Endodermal cell (in vitro differentiated cells): ENCODE results near the gene CTBP1. TPM values are rescaled to one million over a fixed set of nuclear protein-coding genes. Genes with fewer than 3 reads are reported as not detected.
A peak's percentile ranks its signal among the peaks of the same experiment; 100 is the strongest.

Experiments used
- DNase-seq: peaks from one replicate; pipeline ENCODE4 v3.0.0-alpha.2; 2017
- H3K27ac ChIP-seq: 2 replicates; pipeline ENCODE4 v1.5.1; 2013; ENCODE audit warnings: mild to moderate bottlenecking, low read depth, low read length, moderate library complexity
- H3K27me3 ChIP-seq: 2 replicates; pipeline ENCODE4 v1.6.1; 2013; ENCODE audit warnings: mild to moderate bottlenecking, low read length, moderate library complexity; ENCODE audit not compliant: insufficient read depth, control insufficient read depth, poor library complexity, severe bottlenecking
- H3K36me3 ChIP-seq: 2 replicates; pipeline ENCODE4 v1.7.0; 2013; ENCODE audit warnings: mild to moderate bottlenecking, low read length, moderate library complexity; ENCODE audit not compliant: control insufficient read depth, insufficient read depth
- H3K4me1 ChIP-seq: one replicate; pipeline ENCODE4 v1.7.0; 2013; ENCODE audit warnings: low read length; ENCODE audit not compliant: control insufficient read depth, insufficient read depth
- H3K4me3 ChIP-seq: 2 replicates; pipeline ENCODE4 v1.5.1; 2013; ENCODE audit warnings: mild to moderate bottlenecking, low read length, moderate library complexity
- H3K9ac ChIP-seq: 2 replicates; pipeline ENCODE4 v1.6.1; 2013; ENCODE audit warnings: mild to moderate bottlenecking, low read length, moderate library complexity; ENCODE audit not compliant: poor library complexity, severe bottlenecking; ENCODE audit errors: extremely low read depth
- H3K9me3 ChIP-seq: 2 replicates; pipeline ENCODE4 v1.6.1; 2013; ENCODE audit warnings: mild to moderate bottlenecking, low read length, moderate library complexity; ENCODE audit not compliant: control insufficient read depth
- H3K27ac Mint-ChIP-seq: 2 replicates; pipeline ENCODE4 v1.8.0; 2020; ENCODE audit warnings: mixed read lengths
- H3K27me3 Mint-ChIP-seq: 2 replicates; pipeline ENCODE4 v1.8.0; 2021; ENCODE audit warnings: mild to moderate bottlenecking, mixed read lengths; ENCODE audit not compliant: insufficient read depth
- H3K36me3 Mint-ChIP-seq: 2 replicates; pipeline ENCODE4 v1.8.0; 2020; ENCODE audit warnings: low read depth, mixed read lengths
- H3K4me1 Mint-ChIP-seq: 2 replicates; pipeline ENCODE4 v1.8.0; 2020; ENCODE audit warnings: mixed read lengths
- H3K4me3 Mint-ChIP-seq: 2 replicates; pipeline ENCODE4 v1.8.0; 2020; ENCODE audit warnings: mild to moderate bottlenecking, moderate library complexity, mixed read lengths
- H3K9me3 Mint-ChIP-seq: 2 replicates; pipeline ENCODE4 v1.8.0; 2020; ENCODE audit warnings: mild to moderate bottlenecking, mixed read lengths
- CTCF ChIP-seq: fragments of 200-600 bp; sonication (generic); conservative IDR thresholded peaks from 2 replicates; pipeline ENCODE4 v1.5.0; 2021; ENCODE audit warnings: antibody characterized with exemption, mild to moderate bottlenecking
- WGBS, 2 experiments: methylation state at CpG; one replicate each; pipeline versions ENCODE4 v1.1.5 to v1.1.7; 2013; ENCODE audit warnings: missing lambda C conversion rate in 2 of 2, mixed read lengths in 1 of 2; ENCODE audit not compliant: insufficient coverage in 1 of 2, insufficient read length in 1 of 2; 5-methylcytosine and 5-hydroxymethylcytosine counted together
- total RNA-seq, 2 donors: library from RNA; stranded (reverse); fragmentation: NEBNext Ultra II Directional in 1 of 2; extraction: Animal tissue kit (Norgen Biotek cat#: 25700) in 1 of 2; gene quantifications; 2 replicates in 1 of 2; 3 replicates in 1 of 2; pipeline ENCODE4 v1.2.1, GENCODE V29; 2021

CTBP1 gene
- total RNA-seq, 2 donors from 2014 or later, result 181 to 189 TPM

GRCh38 chr4:1195109-1195671 lies 53.7 kb downstream of the CTBP1 start:
- no peak overlapping the region for H3K4me3 ChIP-seq
- peaks cover 1% of the 10 kb centered on the region for H3K9me3 Mint-ChIP-seq
- H3K4me1 Mint-ChIP-seq, result no peaks in the 10 kb centered on the region
- peaks cover 3% of the 10 kb centered on the region for H3K27me3 Mint-ChIP-seq
- no peak for TF ChIP-seq CTCF
- no peaks in the 10 kb centered on the region for H3K4me1 ChIP-seq
- peak; percentile 35 for DNase-seq
- no peak overlapping the region for H3K27ac ChIP-seq
- H3K9me3 ChIP-seq, result no peaks in the 10 kb centered on the region
- no peak overlapping the region for H3K9ac ChIP-seq
- WGBS, 2 experiments, result 88 to 89% methylated on average over 10 to 29 of the region's 29 CpGs
- no peak overlapping the region for H3K27ac Mint-ChIP-seq
- no peaks in the 10 kb centered on the region for H3K27me3 ChIP-seq
- no peak overlapping the region for H3K4me3 Mint-ChIP-seq
- no peaks in the 10 kb centered on the region for H3K36me3 Mint-ChIP-seq
- no peaks in the 10 kb centered on the region for H3K36me3 ChIP-seq

GRCh38 chr4:1194010-1194900 lies 54.7 kb downstream of the CTBP1 start:
- no peak overlapping the region for H3K9ac ChIP-seq
- Mint-ChIP-seq H3K4me3 (no peak overlapping the region), H3K36me3 (no peaks in the 10 kb centered on the region), H3K9me3 (peaks cover 1% of the 10 kb centered on the region), H3K4me1 (no peaks in the 10 kb centered on the region), H3K27me3 (peaks cover 5% of the 10 kb centered on the region), H3K27ac (no peak overlapping the region)
- H3K4me3 ChIP-seq, result no peak overlapping the region
- TF ChIP-seq CTCF, result peak; percentile 15
- no peaks in the 10 kb centered on the region for H3K9me3 ChIP-seq
- H3K4me1 ChIP-seq, result no peaks in the 10 kb centered on the region
- DNase-seq, result peak; percentile 62
- H3K36me3 ChIP-seq, result no peaks in the 10 kb centered on the region
- no peak overlapping the region for H3K27ac ChIP-seq
- H3K27me3 ChIP-seq, result no peaks in the 10 kb centered on the region
- 86 to 94% methylated on average over 27 to 52 of the region's 52 CpGs for WGBS, 2 experiments

- peaks cover 5% of the 10 kb centered on the region for H3K27me3 Mint-ChIP-seq
- peak; percentile 33 for DNase-seq
Observed at GRCh38 chr4:1193206-1194009, 55.5 kb downstream of the CTBP1 start.

More at GRCh38 chr4:1193206-1194009, 55.5 kb downstream of the CTBP1 start:
- 91 to 92% methylated on average over 6 to 13 of the region's 28 CpGs for WGBS, 2 experiments
- no peak overlapping the region for H3K4me3 Mint-ChIP-seq
- H3K4me1 Mint-ChIP-seq, result no peaks in the 10 kb centered on the region
- Histone ChIP-seq H3K9me3 (no peaks in the 10 kb centered on the region), H3K9ac (no peak overlapping the region), H3K27me3 (no peaks in the 10 kb centered on the region), H3K4me1 (no peaks in the 10 kb centered on the region), H3K27ac (no peak overlapping the region), H3K36me3 (no peaks in the 10 kb centered on the region), H3K4me3 (no peak overlapping the region)
- TF ChIP-seq CTCF, result no peak
- peaks cover 1% of the 10 kb centered on the region for H3K9me3 Mint-ChIP-seq
- no peaks in the 10 kb centered on the region for H3K36me3 Mint-ChIP-seq
- H3K27ac Mint-ChIP-seq, result no peak overlapping the region
